Measurements from ENCODE around the gene PARD6G. TPM values are rescaled to one million over a fixed set of nuclear protein-coding genes. Genes with fewer than 3 reads are reported as not detected.

The PARD6G gene
- total RNA-seq, 1 donor from 2014 or later, result 18.9 TPM

DNA sequence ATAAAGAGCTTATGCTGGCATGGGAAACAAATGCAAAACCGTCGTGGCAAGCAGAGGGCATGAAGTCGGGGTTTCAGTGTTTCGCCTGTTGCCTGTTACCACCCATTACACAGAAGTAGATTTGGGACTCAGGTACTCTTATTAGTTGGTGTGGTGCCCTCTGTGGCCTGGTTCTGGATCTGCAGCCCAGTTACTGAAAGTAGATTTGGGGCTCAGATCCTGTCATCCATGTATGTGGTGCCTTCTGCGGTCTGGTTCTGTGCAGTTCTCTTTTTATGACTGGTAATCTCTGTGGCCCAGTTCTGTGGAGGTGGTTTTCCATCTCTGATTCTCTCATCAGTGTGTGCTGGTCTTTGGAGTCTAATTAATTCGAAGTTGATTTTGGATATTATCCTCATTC, 93.0 kb downstream of the PARD6G start:
- H3K9me3 Mint-ChIP-seq (ENCODE audit: unreplicated experiment), result no peaks in the 10 kb centered on the region
- peak; percentile 52 for TF ChIP-seq CTCF (IDR thresholded peaks at IDR 0.05)
- peaks cover 3% of the 10 kb centered on the region for H3K36me3 Mint-ChIP-seq (ENCODE audit: unreplicated experiment)
- H3K27ac Mint-ChIP-seq (ENCODE audit: unreplicated experiment), result no peak overlapping the region
- no peaks in the 10 kb centered on the region for H3K27me3 Mint-ChIP-seq (ENCODE audit: unreplicated experiment)
- DNase-seq (ENCODE audit: extremely low spot score, unreplicated experiment), result no peak
- H3K4me1 Mint-ChIP-seq (ENCODE audit: unreplicated experiment), result peaks cover 3% of the 10 kb centered on the region
- H3K4me3 Mint-ChIP-seq (ENCODE audit: unreplicated experiment), result no peak overlapping the region

GRCh38 chr18:80149667-80150066, 97.6 kb downstream of the PARD6G start:
- TF ChIP-seq CTCF (IDR thresholded peaks at IDR 0.05), result no peak
- Mint-ChIP-seq H3K4me3 (ENCODE audit: unreplicated experiment) (no peak overlapping the region), H3K27ac (ENCODE audit: unreplicated experiment) (no peak overlapping the region), H3K4me1 (ENCODE audit: unreplicated experiment) (peaks cover 8% of the 10 kb centered on the region), H3K36me3 (ENCODE audit: unreplicated experiment) (peaks cover 9% of the 10 kb centered on the region), H3K9me3 (ENCODE audit: unreplicated experiment) (no peaks in the 10 kb centered on the region), H3K27me3 (ENCODE audit: unreplicated experiment) (no peaks in the 10 kb centered on the region)
- DNase-seq (ENCODE audit: extremely low spot score, unreplicated experiment), result no peak

GRCh38 chr18:80148326-80149199, 98.8 kb downstream of the PARD6G start:
- no peaks in the 10 kb centered on the region for H3K9me3 Mint-ChIP-seq (ENCODE audit: unreplicated experiment)

DNA sequence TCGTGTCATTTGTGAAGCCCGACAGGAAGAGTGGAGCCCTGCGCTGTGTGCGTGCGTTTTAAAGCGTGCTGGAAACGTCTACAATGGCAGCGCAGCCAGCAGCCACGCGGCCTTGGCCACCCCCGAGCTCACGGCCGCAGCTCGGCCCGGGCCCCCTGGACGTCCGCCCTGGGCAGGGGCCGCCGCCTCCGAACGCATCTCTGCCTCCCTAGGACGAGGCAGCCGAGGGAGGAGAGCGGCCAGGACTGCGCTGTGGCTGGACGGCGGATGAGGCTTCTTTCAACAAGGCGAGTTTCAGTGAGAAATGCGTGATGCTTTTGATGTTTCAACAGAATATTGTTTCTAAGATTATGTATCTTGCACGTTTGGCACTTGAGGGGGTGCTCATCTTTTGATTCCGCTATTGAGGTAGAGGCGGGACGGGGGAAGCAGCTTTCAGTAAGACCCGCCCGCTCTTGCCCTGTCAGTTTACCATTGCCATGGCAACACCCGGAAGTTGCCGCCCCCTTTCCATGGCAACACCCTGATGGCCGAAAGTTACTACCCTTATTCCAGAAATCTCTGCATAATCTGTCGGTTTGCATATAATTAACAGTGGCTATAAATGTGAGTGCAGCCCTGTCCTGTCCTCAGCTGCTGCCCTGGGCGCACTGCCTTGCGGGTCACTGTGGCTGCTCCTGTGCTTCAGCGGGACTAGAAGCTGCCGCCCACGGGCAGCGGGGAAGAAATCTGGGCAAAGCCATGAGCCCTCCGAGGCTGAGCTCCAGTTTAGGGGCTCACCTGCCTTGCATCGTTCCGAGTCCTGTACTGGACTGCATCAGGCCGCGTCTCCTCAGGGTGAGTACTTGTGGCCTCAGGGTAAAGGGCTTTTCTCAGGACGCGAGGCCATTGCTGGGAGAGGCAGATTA, 99.6 kb downstream of the PARD6G start:
- no peak for TF ChIP-seq CTCF (IDR thresholded peaks at IDR 0.05)
- Mint-ChIP-seq H3K9me3 (ENCODE audit: unreplicated experiment) (no peaks in the 10 kb centered on the region), H3K36me3 (ENCODE audit: unreplicated experiment) (peaks cover 9% of the 10 kb centered on the region), H3K4me3 (ENCODE audit: unreplicated experiment) (peak overlapping the region; percentile 77), H3K4me1 (ENCODE audit: unreplicated experiment) (peaks cover 24% of the 10 kb centered on the region), H3K27ac (ENCODE audit: unreplicated experiment) (peak overlapping the region; percentile 7), H3K27me3 (ENCODE audit: unreplicated experiment) (no peaks in the 10 kb centered on the region)
- peak; percentile 84 for DNase-seq (ENCODE audit: extremely low spot score, unreplicated experiment)

More at GRCh38 chr18:80148326-80149199, 98.8 kb downstream of the PARD6G start:
- no peak for TF ChIP-seq CTCF (IDR thresholded peaks at IDR 0.05)
- H3K27ac Mint-ChIP-seq (ENCODE audit: unreplicated experiment), result no peak overlapping the region
- no peak for DNase-seq (ENCODE audit: extremely low spot score, unreplicated experiment)
- no peaks in the 10 kb centered on the region for H3K27me3 Mint-ChIP-seq (ENCODE audit: unreplicated experiment)
- H3K4me3 Mint-ChIP-seq (ENCODE audit: unreplicated experiment), result no peak overlapping the region
- H3K4me1 Mint-ChIP-seq (ENCODE audit: unreplicated experiment), result peaks cover 18% of the 10 kb centered on the region
- H3K36me3 Mint-ChIP-seq (ENCODE audit: unreplicated experiment), result peaks cover 9% of the 10 kb centered on the region

DNA sequence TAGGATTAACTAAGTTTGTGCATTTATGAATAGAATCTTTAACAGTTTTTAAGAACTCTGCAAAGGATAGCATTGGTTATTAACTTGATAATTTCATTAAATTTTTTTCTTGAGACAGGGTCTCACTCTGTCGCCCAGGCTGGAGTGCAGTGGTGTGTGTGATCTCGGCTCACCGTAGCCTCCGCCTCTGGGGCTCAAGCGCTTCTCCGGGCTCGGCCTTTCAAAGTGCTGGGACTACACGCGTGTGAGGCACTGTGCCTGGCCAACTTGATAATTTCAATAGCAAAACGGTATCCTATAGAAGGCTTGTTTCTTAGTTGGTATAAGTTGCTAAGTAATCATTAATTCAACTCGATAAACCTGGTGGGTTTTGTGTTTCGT, 100.3 kb downstream of the PARD6G start:
- Mint-ChIP-seq H3K36me3 (ENCODE audit: unreplicated experiment) (peaks cover 9% of the 10 kb centered on the region), H3K9me3 (ENCODE audit: unreplicated experiment) (no peaks in the 10 kb centered on the region), H3K4me3 (ENCODE audit: unreplicated experiment) (peak overlapping the region; percentile 77), H3K4me1 (ENCODE audit: unreplicated experiment) (peaks cover 24% of the 10 kb centered on the region), H3K27ac (ENCODE audit: unreplicated experiment) (no peak overlapping the region), H3K27me3 (ENCODE audit: unreplicated experiment) (no peaks in the 10 kb centered on the region)
- TF ChIP-seq CTCF (IDR thresholded peaks at IDR 0.05), result no peak
- no peak for DNase-seq (ENCODE audit: extremely low spot score, unreplicated experiment)
